Stimulated activated CD8-positive, alpha-beta memory T cell treated with anti-CD3 and anti-CD28 coated beads, Interleukin-15, amount 100 ng/mL, for 24 hours (primary cell): ENCODE measurements around the gene RAD51B.
"Not testable (repeated sequence)": the region's sequence is repeated elsewhere in the genome, so short reads cannot be mapped to it uniquely, and the experiment has no call there.

Source experiments
- DNase-seq: peaks from one replicate; pipeline ENCODE4 v3.0.0-alpha.2; 2020; ENCODE audit warnings: low read depth

RAD51B gene

GRCh38 chr14:68028075-68028474 lies 208.5 kb downstream of the RAD51B start:
- no peak for DNase-seq

DNA sequence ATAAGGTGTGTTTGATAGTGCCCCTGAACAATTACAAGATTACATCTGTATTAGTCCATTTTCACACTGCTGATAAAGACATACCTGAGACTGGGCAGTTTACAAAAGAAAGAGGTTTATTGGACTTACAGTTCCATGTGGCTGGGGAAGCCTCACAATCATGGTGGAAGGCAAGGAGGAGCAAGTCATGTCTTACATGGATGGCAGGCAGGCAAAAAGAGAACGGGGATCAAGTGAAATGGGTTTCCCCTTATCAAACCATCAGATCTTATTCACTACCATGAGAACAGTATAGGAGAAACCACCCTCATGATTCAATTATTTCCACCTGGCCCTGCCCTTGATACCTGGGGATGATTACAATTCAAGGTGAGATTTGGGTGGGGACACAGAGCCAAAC lies 211.4 kb downstream of the RAD51B start:
- not testable (repeated sequence) for DNase-seq

DNA sequence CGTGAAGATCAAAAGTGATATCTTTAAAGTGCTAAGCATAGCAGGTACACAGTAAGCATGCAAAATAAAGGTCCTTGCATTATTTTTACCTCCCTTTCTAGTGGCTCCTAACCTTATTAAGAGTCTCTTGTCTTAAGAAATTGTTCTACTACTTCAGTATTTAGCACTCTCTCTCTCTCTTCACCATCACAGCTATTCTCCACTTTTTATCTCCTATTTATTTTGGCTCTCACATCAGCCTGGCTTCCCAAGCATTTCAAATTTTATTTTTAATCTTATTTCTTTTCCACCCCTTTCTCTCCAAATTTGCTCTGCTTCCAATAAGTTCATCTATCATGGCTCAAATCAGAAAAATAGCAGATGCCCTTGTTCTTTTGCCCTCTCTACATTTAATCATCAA lies 212.6 kb downstream of the RAD51B start:
- DNase-seq = no peak

GRCh38 chr14:68033336-68033932 lies 213.9 kb downstream of the RAD51B start:
- DNase-seq = no peak

- no peak for DNase-seq
These were observed 215.3 kb downstream of the RAD51B start for GRCh38 chr14:68034896-68035295.

DNA sequence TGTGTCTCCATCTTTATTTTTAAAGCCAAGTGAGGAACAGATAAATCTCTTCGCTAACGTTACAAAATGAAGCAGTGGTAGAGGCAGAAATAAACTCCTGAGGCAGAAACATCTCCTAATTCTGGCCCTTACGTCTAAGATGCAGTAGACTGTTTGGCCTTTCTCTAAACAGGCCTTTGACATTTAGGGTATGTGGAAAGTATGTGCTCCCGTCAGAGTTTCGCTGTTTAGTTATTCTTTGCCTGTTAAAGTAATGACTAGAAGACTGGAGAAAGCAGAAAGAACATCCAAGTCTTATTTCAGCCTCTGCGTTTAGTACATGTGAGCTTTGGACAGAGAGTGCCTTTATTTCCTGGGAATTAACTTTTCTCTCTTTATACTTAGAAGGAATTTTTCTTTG lies 216.6 kb downstream of the RAD51B start:
- DNase-seq = no peak

DNA sequence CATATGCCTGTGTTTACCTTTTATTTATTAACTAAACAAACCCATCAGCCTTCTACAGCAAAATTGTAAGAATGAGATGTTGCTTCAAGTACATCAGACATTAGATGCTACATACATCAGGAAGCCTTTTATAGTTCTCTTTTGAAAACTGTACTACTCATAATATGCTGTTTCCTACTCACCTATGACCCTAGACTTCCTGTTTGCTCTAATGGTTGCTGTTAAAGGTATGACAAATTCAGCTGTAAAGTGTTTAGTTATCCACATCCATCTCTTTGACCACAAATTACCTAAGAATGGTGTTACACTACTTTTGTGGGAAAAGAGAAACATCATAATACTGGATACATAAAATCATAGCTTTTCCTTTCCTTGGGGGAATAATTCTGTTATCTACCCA lies 220.0 kb downstream of the RAD51B start:
- DNase-seq = no peak

- DNase-seq = no peak
These were observed 221.2 kb downstream of the RAD51B start for GRCh38 chr14:68040633-68041369.

- no peak for DNase-seq
These were observed 222.3 kb downstream of the RAD51B start for GRCh38 chr14:68041876-68042354.

GRCh38 chr14:68042586-68043210 lies 223.1 kb downstream of the RAD51B start:
- no peak for DNase-seq

DNA sequence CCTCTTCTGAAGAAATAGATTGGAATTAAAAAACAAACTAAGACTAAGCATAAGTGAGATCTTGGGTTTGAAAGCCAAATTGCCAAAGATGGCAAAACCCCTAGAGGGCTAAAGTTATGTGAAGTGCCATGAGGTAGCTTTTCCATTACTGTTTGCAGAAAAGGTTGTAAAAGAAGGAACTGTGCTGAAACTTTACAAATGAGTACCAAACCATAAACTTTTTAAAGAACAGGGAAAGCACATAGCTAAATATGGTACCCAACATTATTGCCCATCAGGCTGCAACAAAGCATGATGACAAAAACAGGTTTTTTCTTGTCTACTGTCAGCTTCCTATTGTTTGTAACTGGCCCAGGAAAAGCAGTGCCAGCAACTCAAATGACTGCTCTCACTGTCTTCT lies 224.2 kb downstream of the RAD51B start:
- no peak for DNase-seq

- no peak for DNase-seq
These were observed 228.3 kb downstream of the RAD51B start for GRCh38 chr14:68047906-68048305.

- DNase-seq = not testable (repeated sequence)
These were observed 229.2 kb downstream of the RAD51B start for GRCh38 chr14:68048815-68049214.

DNA sequence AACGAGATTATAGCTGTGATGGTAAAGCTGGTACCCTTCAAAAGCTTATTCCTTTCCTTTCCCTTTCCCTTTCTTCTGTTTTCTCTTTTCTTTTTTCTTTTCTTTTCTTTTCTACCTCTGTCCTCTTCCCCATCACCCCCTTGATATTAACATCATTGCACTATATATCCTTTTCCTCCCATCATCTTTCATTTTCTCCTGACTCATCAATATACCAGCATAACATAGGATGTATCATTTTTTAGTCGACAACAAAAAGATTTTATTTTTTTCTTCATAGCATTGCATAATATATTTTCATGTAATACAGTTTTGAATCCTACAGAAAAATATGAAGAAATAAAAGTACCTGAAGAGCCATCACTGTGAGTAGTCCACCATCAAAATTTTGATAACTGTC lies 230.6 kb downstream of the RAD51B start:
- no peak for DNase-seq

- no peak for DNase-seq
These were observed 231.6 kb downstream of the RAD51B start for GRCh38 chr14:68051146-68051545.

DNA sequence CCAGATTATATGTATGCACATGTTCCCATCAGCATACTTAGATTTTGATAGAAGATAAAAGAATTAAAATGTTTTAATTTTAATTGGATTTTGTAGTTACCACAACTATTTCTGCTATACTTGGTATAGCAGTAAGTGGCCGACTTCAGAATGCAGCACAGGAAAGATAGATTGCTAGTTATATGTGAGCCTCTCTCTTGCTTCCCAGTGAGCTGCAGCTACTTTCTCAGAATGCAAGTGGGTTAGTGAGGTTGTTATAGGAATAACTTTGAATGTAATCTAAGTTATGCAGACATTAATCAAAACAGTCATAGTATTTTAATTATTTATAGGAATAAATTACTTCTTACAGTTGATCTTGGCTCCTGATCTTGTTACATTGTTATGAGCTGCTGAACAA lies 240.6 kb downstream of the RAD51B start:
- no peak for DNase-seq

DNA sequence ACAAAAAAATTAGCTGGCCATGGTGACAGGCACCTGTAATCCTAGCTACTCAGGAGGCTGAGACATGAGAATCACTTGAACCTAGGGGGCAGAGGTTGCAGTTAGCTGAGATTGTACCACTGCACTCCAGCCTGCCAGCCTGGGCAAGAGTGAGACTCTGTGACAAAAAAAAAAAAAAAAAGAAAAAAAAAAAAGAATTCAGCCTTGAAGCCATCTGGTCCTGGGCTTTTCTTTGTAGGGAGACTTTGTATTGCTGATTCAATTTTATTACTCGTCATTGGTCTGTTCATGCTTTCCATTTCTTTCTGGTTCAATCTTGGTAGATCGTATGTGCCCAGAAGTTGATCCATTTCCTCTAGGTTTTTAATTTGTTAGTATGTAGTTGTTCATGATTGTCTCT lies 243.1 kb downstream of the RAD51B start:
- DNase-seq = no peak

DNA sequence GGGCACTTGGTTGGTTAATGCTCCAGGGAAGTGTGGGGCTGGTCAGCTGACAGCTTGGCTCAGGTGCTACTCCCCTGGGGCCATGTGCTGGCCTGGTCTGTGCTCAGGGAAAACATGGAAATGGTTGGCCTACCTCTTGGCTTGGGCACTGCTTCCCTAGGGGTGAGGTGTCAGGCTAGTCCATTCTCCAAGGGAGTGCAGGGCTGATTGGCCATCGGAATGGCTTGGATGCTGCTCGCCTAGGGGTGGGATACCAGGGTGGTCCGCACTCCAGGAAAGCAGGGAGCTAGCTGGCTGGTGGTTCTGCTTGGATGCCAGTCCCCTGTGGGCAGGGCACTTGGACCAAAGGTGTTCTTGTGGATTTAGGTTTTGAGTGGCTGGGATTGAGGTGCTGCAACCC lies 245.7 kb downstream of the RAD51B start:
- DNase-seq = no peak

DNA sequence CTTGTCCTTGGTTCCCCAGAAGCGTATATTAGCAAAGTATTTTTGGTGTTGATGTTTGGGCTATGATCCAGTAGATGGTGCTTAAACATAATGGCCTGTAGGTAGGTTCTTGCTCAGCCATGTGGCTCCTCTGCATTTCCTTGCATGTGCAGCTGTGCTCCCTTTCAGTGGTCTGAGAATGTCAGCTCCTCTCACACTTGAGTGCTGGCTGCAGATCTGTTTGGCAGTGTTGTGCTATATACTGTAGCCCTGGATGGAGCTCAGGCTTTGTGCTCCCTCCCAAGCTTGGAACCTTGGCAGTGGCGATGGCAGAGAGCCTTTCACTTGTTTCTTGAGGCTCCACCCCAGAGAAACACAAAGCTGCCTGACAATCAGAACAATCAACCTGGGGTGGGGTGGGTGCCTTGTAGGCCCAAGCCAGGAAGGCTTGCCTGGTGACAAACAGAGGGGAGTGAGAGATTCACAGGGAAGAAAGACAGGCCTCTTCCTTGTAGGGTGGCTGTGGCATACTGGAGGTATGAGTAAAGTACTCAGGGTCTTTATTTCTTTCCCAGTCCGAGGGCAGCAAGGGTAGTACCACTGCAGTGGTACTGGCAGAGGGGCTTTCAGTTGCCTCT lies 255.3 kb downstream of the RAD51B start:
- DNase-seq = no peak

DNA sequence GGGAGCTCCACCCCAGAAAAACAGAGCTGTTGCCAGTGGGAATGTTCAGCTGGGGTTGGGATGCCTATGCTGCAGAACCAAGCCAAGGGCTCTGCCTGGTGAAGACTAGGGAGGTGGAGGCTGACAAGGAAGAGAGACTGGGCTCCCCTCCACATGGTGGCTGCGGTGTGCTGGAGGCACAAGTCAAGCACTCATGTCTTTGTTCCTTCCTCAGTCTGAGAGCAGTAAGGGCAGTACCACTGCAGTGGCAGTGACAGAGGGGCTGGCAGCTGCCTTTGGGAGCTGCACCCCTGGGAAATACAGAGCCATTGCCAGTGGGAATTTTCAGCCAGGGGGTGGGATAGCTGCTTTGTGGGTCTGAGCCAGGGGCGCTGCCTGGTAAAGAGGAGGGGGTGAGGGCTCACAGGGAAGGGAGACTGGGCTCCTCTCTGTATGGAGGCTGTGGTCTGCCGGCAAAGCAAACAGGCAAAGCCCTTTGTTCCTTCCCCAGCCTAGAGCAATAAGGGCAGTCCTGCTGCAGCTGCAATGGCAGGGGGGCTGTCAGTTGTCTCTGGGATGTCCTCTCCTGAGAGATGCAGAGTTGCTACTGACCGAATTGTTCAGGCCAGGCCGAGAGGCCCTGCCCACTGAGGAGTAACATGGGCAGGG lies 255.9 kb downstream of the RAD51B start:
- DNase-seq = no peak

- no peak for DNase-seq
These were observed 256.9 kb downstream of the RAD51B start for GRCh38 chr14:68076451-68076850.

GRCh38 chr14:68079941-68080697 lies 260.5 kb downstream of the RAD51B start:
- no peak for DNase-seq
